Hematopoietic multipotent progenitor cell treated with erythropoietin and hydrocortisone succinate and interleukin-3 and kit ligand, for 6 days (in vitro differentiated cells): ENCODE data around the gene TGFB1.

Source experiments
- DNase-seq: peaks from one replicate; pipeline ENCODE4 v3.0.0-alpha.2; 2015

TGFB1 gene

GRCh38 chr19:41319500-41320184, 34.1 kb downstream of the TGFB1 start:
- no peak for DNase-seq

GRCh38 chr19:41318696-41319499, 34.8 kb downstream of the TGFB1 start:
- no peak for DNase-seq

GRCh38 chr19:41316306-41316920, 37.3 kb downstream of the TGFB1 start:
- no peak for DNase-seq

GRCh38 chr19:41311613-41312012, 42.1 kb downstream of the TGFB1 start:
- DNase-seq = no peak

- no peak for DNase-seq
Measured at GRCh38 chr19:41311072-41311471, 42.6 kb downstream of the TGFB1 start.

GRCh38 chr19:41310033-41310831, 43.5 kb downstream of the TGFB1 start, which contains the start of gene CCDC97:
TSS of gene CCDC97 (plus strand) at chr19:41310172. CDS start at chr19:41310311, 139 bp downstream.
- peak; percentile 91 for DNase-seq

- DNase-seq = peak; percentile 47
Measured at GRCh38 chr19:41309180-41310032, 44.3 kb downstream of the TGFB1 start.

- peak; percentile 89 for DNase-seq
Measured at GRCh38 chr19:41308450-41309179, 45.1 kb downstream of the TGFB1 start.

GRCh38 chr19:41307954-41308449, 45.7 kb downstream of the TGFB1 start:
- no peak for DNase-seq

- peak; percentile 31 for DNase-seq
Measured at GRCh38 chr19:41307090-41307875, 46.4 kb downstream of the TGFB1 start.

GRCh38 chr19:41305927-41306793, 47.6 kb downstream of the TGFB1 start:
- no peak for DNase-seq

- no peak for DNase-seq
Measured at GRCh38 chr19:41304706-41305483, 48.8 kb downstream of the TGFB1 start.

- DNase-seq = no peak
Measured at GRCh38 chr19:41303954-41304353, 49.8 kb downstream of the TGFB1 start.

GRCh38 chr19:41302624-41303351, 50.9 kb downstream of the TGFB1 start:
- no peak for DNase-seq

- no peak for DNase-seq
Measured at GRCh38 chr19:41300555-41300954, 53.2 kb downstream of the TGFB1 start.

GRCh38 chr19:41299755-41300089, 54.0 kb downstream of the TGFB1 start:
- DNase-seq = peak; percentile 45

GRCh38 chr19:41299046-41299754, 54.5 kb downstream of the TGFB1 start:
- DNase-seq = no peak
